Measurements from ENCODE around the gene GABRR1. TPM values are rescaled to one million over a fixed set of nuclear protein-coding genes. Genes with fewer than 3 reads are reported as not detected.

Gene GABRR1
- total RNA-seq, 1 donor, result not detected

- H3K79me2 ChIP-seq (ENCODE audit: insufficient read depth, low read length), result no peaks in the 10 kb centered on the region
- peak overlapping the region; percentile 34 for H3K4me3 ChIP-seq (ENCODE audit: insufficient read depth, low read length)
- H2AFZ ChIP-seq (ENCODE audit: low read length), result peak overlapping the region; percentile 38
- H4K20me1 ChIP-seq (ENCODE audit: insufficient read depth, low read length), result no peaks in the 10 kb centered on the region
- no peak for TF ChIP-seq CTCF (IDR thresholded peaks at IDR 0.05; ENCODE audit: extremely low read depth, low read depth, low read length)
- H3K27ac ChIP-seq (ENCODE audit: low read depth, low read length), result no peak overlapping the region
- H3K27me3 ChIP-seq (ENCODE audit: insufficient read depth, low read length), result no peaks in the 10 kb centered on the region
- peaks cover 4% of the 10 kb centered on the region for H3K4me1 ChIP-seq (ENCODE audit: insufficient read depth, low read length)
- no peaks in the 10 kb centered on the region for H3K36me3 ChIP-seq (ENCODE audit: insufficient read depth, low read length)
- H3K4me2 ChIP-seq (ENCODE audit: insufficient read depth, low read length), result peak overlapping the region; percentile 70
- H3K9me3 ChIP-seq (ENCODE audit: low read depth, low read length), result no peaks in the 10 kb centered on the region
- DNase-seq (ENCODE audit: insufficient read length, low spot score, missing footprints), result no peak
These were observed 55.1 kb downstream of the GABRR1 start for GRCh38 chr6:89162047-89162371.

- Histone ChIP-seq H3K36me3 (ENCODE audit: insufficient read depth, low read length) (no peaks in the 10 kb centered on the region), H2AFZ (ENCODE audit: low read length) (peak overlapping the region; percentile 38), H3K4me3 (ENCODE audit: insufficient read depth, low read length) (peak overlapping the region; percentile 34), H3K27ac (ENCODE audit: low read depth, low read length) (no peak overlapping the region), H3K9me3 (ENCODE audit: low read depth, low read length) (no peaks in the 10 kb centered on the region), H4K20me1 (ENCODE audit: insufficient read depth, low read length) (no peaks in the 10 kb centered on the region), H3K79me2 (ENCODE audit: insufficient read depth, low read length) (no peaks in the 10 kb centered on the region), H3K27me3 (ENCODE audit: insufficient read depth, low read length) (no peaks in the 10 kb centered on the region), H3K4me2 (ENCODE audit: insufficient read depth, low read length) (peak overlapping the region; percentile 70), H3K4me1 (ENCODE audit: insufficient read depth, low read length) (peaks cover 4% of the 10 kb centered on the region)
- no peak for TF ChIP-seq CTCF (IDR thresholded peaks at IDR 0.05; ENCODE audit: extremely low read depth, low read depth, low read length)
- no peak for DNase-seq (ENCODE audit: insufficient read length, low spot score, missing footprints)
These were observed 55.7 kb downstream of the GABRR1 start for GRCh38 chr6:89161326-89162046.

- DNase-seq (ENCODE audit: insufficient read length, low spot score, missing footprints), result peak; percentile 60
- H3K27me3 ChIP-seq (ENCODE audit: insufficient read depth, low read length), result no peaks in the 10 kb centered on the region
- TF ChIP-seq CTCF (IDR thresholded peaks at IDR 0.05; ENCODE audit: extremely low read depth, low read depth, low read length), result no peak
- H3K36me3 ChIP-seq (ENCODE audit: insufficient read depth, low read length), result no peaks in the 10 kb centered on the region
- no peak overlapping the region for H3K4me3 ChIP-seq (ENCODE audit: insufficient read depth, low read length)
- no peaks in the 10 kb centered on the region for H3K9me3 ChIP-seq (ENCODE audit: low read depth, low read length)
- H3K4me1 ChIP-seq (ENCODE audit: insufficient read depth, low read length), result peaks cover 4% of the 10 kb centered on the region
- H2AFZ ChIP-seq (ENCODE audit: low read length), result no peak overlapping the region
- H4K20me1 ChIP-seq (ENCODE audit: insufficient read depth, low read length), result no peaks in the 10 kb centered on the region
- H3K4me2 ChIP-seq (ENCODE audit: insufficient read depth, low read length), result no peak overlapping the region
- no peak overlapping the region for H3K27ac ChIP-seq (ENCODE audit: low read depth, low read length)
- H3K79me2 ChIP-seq (ENCODE audit: insufficient read depth, low read length), result no peaks in the 10 kb centered on the region
These were observed 56.6 kb downstream of the GABRR1 start for GRCh38 chr6:89160331-89161092.

- Histone ChIP-seq H3K4me1 (ENCODE audit: insufficient read depth, low read length) (no peaks in the 10 kb centered on the region), H2AFZ (ENCODE audit: low read length) (no peak overlapping the region), H3K4me2 (ENCODE audit: insufficient read depth, low read length) (no peak overlapping the region), H4K20me1 (ENCODE audit: insufficient read depth, low read length) (no peaks in the 10 kb centered on the region), H3K4me3 (ENCODE audit: insufficient read depth, low read length) (no peak overlapping the region), H3K79me2 (ENCODE audit: insufficient read depth, low read length) (no peaks in the 10 kb centered on the region), H3K27ac (ENCODE audit: low read depth, low read length) (no peak overlapping the region), H3K9me3 (ENCODE audit: low read depth, low read length) (no peaks in the 10 kb centered on the region), H3K36me3 (ENCODE audit: insufficient read depth, low read length) (no peaks in the 10 kb centered on the region), H3K27me3 (ENCODE audit: insufficient read depth, low read length) (no peaks in the 10 kb centered on the region)
- DNase-seq (ENCODE audit: insufficient read length, low spot score, missing footprints), result no peak
- no peak for TF ChIP-seq CTCF (IDR thresholded peaks at IDR 0.05; ENCODE audit: extremely low read depth, low read depth, low read length)
These were observed 63.0 kb downstream of the GABRR1 start for GRCh38 chr6:89154131-89154530.
